ENCODE measurements around the gene AJAP1.

The AJAP1 gene

DNA sequence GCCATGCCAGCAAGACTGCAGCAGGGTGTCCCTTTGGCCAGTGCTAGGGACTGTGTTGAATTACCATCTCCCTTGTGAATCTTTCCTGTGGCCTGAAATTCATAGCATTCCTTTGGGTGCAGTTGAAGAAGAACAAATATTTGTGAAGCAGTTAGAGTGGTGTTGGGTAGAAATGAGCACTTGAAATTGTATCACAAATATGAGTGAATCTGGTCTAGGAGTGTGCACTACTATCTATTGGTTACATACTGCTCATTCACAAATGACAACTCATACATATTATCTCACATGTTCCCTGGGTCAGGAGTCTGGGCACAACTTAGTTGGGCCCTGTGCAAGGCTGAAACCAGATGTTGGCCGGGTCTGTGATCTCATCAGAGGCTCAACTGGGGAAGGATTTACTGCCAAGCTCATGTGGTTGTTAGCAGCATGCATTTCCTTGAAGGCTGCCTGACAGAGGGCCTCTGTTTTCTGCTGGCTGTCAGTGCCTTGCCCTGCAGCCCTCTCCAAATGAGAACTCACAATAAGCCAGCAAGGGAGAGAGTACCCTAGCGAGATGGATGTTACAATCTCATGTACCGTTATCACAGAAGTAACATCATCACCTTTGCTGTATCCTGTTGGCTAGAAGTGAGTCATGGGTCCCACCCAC lies 23.8 kb downstream of the AJAP1 start:
- DNase-seq (ENCODE audit: low read depth in 2 of 2), result no peak

DNA sequence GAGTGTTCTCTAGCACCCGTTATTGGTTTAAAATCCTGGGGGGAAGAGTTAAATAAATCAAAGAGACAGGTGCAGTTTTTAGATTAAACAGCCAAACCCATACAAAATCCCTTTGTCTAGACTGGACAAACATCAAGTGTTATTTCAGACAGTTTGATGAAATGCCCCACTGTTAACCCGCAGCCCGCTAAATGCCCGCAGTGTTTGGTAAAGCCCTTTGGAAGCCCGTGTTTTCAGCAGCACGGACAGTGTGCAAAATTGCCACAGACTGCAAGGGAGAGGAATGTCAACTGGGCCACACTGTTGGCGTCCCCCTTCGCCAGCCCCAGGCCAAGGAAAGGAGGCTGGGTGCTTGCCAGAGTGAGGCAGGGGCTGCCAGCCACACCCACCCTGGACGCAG lies 26.6 kb downstream of the AJAP1 start:
- no peak for DNase-seq (ENCODE audit: low read depth in 2 of 2)

DNA sequence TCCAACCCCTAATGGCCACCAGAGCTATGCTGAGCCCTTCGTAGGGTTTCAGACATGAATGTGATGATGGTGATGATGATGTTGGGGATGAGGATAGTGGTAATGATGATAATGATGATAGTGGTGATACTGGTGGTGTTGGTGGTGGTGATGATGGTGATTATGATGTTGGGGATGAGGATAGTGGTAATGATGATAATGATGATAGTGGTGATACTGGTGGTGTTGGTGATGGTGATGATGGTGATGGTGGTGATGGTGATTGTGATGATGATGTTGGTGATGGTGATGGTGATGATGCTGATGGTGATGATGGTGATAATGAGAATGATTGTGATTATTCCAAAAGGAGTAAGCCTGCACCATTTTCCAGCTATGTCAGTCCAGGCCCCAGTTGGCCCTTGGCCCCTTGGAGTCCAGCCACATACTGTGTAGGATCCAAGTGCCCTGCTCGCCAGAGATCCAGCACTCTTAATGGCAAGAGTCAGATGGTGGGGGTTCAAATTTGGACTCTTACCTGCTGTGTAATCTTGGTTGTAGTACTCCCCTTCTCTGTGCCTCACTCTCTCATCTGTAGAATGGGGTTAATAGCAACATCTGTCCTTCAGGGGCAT lies 28.3 kb downstream of the AJAP1 start:
- no peak for DNase-seq (ENCODE audit: low read depth in 2 of 2)

DNA sequence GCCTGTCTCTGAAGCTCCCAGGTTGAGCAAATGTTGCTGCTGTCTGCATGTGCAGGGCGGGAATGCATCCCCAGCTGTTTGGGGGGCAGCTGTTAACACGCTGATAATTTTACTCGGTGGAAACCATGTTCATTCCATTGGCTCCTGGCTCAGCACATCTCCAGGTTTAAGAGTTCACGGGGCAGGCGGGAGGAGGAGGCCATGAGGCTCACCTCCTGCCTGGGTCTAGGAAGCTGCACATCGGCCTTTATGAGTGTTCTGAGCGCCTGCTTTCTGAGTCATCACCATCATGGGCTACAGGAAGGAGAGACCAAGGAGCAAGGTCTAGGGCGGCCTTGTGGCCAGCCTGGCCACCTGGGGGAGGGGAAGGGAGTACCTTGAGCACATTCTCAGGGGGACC lies 29.7 kb downstream of the AJAP1 start:
- no peak for DNase-seq (ENCODE audit: low read depth in 2 of 2)

DNA sequence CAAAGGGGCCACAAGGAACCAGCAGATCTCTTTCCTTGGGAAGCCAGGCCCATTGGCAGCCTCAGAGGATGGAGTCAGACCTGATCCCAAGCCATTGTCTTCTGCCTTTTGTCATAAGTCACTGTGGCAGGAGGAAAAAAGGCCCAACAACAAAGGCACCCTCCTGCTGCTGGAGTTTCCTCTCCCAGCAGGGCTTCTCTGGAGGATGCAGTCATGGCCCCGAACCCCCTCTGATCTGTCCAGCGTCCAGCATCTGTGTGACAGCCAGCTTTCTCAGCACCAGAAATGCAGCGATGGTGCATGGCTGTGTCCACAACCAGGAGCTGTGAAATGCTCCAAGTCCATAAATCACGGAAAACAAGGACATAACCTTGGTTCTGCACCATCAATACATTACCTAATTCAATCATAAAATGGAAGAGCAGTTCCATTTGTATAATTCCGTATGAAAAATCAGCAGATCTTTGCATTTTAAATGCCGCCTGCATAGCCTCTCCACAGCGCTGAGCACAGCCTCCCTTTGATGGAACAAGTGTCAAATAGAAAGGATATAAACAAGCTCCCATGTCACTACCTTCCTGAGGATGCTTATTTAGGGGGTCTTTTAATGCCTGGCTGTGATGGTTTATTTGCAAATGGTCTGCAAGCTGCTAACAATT lies 30.6 kb downstream of the AJAP1 start:
- DNase-seq (ENCODE audit: low read depth in 2 of 2), result no peak

DNA sequence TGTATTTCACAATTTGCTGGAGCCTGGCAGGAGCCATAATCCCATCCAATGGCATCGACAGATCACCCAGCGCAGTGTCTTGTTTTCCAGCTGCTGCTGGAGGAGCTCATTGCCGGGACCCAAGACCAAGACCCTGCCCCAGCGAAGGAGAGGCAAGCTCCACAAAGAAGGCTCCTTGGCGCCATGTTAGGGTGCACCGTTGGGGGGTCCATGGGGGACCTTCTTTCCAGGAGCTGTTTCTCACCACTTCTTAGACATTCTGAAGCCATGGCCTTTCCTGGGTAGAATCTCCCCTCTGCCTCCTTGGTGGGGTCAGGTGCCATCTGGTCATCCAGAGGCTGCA lies 31.1 kb downstream of the AJAP1 start:
- DNase-seq (ENCODE audit: low read depth in 2 of 2), result no peak

DNA sequence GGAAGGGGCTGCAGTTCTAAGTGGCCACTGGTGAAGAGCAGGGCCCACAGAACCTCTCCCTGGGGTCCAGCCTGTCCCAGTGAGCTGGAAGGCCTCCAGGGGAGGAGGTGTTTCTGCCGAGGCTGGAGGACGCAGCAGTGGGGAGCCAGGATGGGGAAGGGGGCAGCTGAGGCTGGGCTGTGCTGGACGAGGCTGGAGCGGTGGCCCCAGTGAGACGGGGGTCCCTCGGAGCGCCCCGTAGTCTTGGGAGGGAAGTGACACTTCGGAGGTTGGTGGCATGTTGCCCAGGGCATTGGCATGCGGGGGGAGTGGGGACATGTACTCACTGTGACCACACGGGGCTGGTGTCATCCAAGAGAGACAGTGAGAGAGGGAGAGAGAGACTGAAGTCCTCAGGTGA lies 33.5 kb downstream of the AJAP1 start:
- no peak for DNase-seq (ENCODE audit: low read depth in 2 of 2)

DNA sequence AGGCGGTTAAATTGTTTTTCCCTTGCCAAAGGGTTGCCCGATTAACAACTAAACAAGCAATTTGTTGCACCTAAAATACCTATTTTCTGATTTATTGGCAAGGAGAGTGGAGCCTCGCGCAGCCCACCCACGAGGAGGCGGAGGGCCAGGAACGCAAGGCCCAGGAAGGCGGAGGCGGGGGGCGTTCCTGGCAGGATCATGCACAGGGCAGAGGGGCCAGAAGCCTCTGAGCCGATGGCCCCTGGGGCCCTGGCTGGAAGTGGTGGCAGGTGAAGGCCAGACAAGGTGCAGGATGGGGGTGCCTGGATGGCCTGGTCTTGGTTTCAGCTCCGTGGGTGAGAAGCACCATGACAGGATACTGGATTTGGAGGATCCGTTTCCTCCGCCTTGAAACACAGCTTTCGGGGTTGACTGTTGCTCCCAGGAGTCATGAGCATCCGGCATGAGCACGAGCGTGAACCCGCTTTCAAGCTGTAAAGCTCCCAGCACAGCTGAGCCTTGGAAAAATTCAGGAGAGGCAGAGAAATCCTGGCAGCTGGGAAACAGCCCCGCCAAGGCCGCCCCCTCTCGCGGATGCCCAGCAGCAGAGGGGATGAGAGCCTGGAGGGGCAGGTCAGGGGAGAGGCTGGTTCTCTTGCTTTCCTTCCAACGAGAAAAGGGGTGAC lies 35.0 kb downstream of the AJAP1 start:
- no peak for DNase-seq (ENCODE audit: low read depth in 2 of 2)

DNA sequence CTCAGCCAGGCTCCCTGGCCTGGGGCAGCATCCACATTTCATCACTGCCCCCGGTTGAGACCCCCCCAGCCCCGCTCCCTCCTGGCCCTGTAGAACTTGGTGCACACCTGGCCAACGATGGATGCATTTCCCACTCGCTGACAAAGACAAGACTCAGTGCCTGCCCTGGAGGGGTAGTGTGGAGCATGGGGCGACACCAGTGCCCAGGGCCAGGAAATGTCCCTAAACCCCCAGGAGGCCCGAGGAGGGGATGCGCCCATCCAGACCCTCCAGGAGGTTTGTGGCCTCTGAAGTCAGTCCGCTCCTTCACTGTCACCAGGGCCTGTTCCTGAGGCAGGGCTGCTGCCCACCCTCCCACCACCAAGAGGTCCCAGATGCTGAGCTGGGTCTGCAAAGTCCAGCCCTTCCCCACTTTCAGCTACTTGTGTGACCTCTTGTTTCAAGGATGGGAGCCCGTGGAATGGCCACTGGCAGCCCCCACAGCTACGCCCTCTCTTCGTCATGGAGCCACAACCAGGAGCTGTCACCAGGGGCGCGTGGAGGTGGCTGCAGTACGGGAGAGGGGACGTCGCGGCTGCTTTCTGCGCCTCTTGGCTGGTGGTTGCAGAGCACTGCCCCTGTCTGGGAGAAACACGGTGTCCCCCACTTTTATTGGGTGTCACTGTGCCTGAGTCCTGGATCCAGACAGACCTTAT lies 35.7 kb downstream of the AJAP1 start:
- DNase-seq (ENCODE audit: low read depth in 2 of 2), result no peak

DNA sequence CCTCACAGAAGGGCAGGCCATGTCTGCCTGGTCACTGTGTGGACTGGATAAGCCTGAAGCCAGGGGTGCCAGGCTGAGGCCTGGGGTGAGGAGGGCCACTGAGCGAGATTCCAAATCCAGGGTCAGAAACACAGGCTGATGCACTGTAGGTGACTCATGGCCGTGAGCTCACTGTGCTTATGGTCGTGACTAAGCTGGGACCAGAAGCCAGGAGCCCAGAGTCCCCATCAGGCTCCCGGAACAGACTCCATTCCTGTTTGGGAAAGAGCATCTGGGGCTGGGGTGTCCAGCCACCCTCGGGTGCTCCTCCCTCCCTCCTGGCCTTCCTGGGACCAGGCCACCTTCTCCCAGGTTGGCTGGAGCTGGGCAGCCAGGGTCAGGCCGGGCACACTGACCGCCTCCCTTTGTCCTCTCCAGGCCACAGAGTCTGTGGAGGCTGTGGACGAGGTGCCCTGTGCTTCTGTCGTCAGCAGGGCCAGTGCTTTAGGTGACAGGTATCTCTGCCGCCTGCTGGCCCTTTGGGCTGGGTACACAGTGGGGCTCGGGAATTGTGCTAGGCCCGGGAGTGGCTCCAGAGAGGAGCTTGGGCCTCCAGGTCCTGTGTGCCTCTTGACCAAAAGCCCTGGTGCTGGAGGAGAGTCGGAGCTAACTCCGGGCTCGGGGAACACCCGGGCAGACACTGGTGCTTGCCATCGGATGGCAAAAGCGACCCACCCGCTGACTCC lies 36.7 kb downstream of the AJAP1 start:
- DNase-seq (ENCODE audit: low read depth in 2 of 2), result no peak

DNA sequence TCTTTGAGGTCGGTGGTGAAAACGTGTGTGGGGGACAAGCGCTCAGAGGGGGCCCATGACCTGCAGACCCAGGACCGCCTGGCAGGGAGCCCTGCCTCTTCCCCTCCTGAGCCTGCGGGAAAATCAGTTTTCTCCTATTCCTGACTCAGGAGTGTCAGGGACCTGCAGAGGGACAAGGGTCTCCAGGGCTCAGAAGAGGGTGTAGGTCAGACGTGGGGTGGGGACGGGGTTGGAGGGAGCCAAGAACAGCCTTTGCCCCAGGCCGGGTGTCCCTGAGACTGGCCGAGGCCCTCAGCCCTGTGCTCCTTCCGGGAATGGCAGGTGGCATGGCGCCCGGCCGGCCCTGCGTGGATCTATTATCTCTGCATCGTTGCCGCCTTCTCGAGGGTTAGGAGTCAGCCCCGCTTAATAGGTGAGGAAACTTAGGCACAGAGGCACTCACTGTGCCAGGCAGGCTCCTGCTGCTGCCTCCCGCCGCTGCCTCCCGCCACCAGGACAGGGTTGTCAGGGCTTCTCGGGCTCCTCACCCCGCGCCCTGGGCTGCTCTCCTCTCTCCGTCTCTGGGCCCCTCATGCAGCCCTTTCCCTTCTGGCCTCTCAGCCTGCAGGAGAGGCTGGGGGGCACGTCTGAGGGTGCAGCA lies 37.5 kb downstream of the AJAP1 start:
- DNase-seq (ENCODE audit: low read depth in 2 of 2), result no peak

DNA sequence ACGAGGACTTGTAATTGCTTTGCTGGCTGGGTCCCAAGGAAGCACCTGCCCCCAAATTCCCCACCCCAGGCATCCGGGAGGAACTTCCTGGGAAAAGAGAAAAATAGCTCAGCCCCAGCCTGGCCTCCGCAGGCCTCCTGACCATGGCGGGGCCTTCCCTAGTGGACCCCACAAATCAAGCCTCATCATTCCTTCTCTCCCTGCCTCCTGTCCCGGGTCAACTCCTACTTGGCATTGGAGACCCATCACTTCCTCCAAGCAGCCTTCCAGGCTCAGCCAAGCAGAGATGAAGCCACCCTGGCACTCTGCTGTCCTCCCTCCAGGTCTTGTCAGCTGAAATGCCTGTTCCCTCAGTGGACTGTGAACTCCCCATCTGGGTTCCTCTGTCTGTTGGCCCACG lies 38.0 kb downstream of the AJAP1 start:
- no peak for DNase-seq (ENCODE audit: low read depth in 2 of 2)

DNA sequence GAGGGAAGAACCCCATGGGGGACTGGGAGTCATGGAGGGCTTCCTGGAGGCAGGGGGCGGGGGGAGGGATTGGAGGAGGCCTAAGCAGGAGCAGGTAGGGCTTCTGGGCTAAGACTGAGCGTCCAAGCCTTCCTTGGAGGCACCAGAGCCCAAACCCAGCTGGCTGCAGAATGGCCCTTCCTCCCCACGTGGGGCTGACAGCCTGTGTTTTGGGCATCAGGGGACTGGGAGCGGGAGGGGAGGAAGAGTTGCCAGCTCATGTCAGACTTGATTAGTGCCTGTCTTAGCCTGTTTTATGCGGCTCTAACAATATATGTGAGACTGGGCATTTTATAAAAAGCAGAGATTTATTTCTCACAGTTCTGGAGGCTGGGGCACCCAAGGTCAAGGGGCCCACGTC lies 38.9 kb downstream of the AJAP1 start:
- no peak for DNase-seq (ENCODE audit: low read depth in 2 of 2)

DNA sequence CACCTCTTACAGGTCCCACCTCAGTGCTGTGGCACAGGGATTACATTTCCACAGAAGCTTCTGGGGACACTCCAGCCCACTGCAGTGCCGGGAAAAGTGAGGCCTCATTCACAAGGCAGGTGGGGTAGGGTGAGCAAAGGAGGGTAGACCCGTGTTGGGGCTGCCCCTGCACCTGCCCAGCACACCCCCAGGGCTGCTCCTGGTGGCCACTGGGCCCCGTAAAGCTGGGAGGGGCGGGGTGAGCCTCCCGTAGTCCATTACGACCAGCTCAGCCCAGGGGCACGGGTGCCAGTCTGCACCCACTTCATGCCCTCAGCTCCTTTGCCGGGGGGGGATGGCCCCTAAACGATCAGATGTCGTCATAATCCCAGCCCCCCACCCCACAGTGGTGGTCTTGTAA lies 39.5 kb downstream of the AJAP1 start:
- DNase-seq (ENCODE audit: low read depth in 2 of 2), result no peak

DNA sequence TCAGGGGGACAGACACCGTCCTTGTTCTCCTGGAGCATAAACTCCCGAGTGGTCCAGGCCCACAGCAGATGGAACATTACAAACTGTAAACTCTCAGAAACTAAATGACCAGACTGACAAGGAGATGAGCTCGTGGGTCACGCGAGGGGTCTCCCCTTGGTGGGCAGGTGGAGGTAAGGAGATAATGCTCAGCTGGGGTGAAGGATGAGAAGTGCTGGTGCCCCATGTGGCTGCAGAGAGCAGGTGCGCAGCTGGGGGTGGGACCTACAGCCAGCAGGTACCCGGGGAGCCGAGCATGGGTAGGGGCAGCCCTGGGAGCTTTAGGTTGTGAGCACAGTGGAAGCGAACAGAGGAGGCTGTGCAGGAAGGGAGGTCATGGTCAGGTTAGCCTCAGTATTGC lies 40.1 kb downstream of the AJAP1 start:
- DNase-seq (ENCODE audit: low read depth in 2 of 2), result no peak

DNA sequence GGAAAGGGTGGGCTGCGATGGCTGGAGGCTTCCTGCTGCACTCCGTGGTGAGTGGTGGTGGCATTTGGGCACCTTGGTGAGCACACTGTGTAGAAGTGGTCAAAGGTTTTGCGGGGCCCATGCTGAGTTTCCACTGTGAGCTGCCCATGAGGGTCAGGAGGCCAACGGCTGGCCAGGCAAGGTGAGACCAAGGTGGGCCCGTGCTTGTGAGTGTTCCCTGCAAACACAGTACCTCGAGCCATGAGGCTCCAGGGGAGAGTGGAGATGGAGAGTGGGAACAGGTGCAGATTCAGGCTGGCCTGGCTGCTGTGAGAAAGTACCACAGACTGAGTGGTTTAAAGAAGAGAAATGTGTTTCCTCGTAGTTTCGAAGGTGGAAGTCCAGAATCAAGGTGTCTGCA lies 40.8 kb downstream of the AJAP1 start:
- no peak for DNase-seq (ENCODE audit: low read depth in 2 of 2)

DNA sequence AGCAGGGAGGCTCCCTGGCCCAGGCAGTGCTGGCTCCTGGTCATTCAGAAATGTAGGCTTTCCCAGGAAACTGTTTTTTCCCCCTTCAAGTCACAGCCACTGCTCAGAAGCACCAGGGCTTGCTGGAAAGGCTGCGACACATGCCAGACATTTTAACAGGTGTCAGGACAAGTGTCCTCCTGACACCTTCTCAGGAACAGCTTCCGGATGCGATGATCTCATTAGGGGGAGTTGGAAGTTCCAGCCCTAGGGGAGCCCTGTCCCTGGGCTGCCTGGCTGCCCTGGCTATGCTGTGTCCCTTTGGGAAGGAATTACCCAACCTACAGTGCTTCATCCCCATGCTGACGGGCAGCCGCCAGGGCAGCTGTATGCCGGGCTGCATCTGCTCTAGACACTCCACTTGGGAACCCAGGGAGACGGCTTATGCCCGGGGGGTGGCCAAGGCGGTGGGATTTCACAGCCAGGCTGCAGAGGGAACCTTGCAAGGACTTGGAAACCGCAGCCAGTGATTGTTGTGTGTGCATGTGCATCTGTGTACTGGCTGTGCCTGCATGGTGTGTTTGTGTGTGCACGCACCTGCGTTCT lies 41.8 kb downstream of the AJAP1 start:
- DNase-seq (ENCODE audit: low read depth in 2 of 2), result no peak

DNA sequence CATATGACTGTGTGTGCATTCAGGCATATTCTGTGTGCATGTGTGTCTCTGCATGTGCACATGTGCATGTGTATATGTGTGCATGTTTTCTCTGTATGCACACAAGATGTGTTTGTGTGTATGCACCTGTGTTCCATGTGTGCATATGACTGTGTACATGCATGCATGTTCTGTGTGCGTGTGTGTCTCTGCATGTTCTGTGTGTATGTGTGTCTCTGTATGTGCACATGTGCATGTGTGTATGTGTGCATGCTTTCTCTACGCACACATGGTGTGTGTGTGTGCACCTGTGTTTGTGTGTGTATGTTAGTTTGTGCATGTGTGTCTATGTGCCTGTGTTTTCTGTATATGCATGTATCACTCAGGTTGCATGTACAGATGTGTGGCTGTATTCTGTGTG lies 42.3 kb downstream of the AJAP1 start:
- DNase-seq (ENCODE audit: low read depth in 2 of 2), result no peak

DNA sequence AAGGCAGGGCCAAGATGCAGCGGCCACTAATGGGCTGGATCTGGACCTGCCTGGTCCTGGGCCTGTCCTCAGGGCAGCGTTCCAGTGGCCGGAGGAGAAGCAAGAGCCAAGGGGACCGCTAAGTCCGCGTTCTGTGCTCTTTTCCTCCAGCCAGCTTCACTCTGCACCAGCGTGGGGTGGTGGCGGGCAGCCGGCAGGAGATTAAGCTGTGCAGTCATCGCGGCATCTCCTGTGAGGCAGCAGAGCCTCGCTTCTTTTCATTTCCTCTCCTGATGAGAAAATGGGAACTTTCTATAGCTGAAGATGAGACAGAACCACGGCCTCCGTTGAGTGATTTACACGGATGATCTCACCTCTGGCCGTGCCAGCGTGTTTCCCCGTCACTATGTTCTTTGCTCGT lies 43.4 kb downstream of the AJAP1 start:
- DNase-seq (ENCODE audit: low read depth in 2 of 2), result no peak

DNA sequence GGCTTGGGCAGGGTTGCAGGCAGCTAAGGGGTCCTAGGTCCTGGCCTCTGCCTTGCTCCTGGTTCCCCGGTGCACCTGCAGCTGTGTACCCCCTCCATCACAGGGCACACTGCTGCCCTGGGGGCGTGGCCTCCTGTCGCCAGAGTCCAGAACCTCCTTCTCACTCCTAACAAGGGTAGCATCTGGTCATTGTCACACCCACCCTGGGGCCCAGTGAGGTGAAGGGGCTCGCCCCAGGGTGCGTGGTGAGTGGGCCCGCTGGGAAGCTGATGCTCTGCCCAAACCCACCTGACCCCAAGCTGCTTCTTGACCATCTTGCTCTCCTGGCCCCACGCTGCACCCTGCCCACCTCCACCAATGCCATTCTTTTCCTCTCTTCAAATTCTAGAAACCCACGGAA lies 44.5 kb downstream of the AJAP1 start:
- DNase-seq (ENCODE audit: low read depth in 2 of 2), result no peak
